ENCODE data around the gene PIK3R4.

Gene PIK3R4

GRCh38 chr3:130746246-130747039, at the start of gene PIK3R4:
Gene PIK3R4 (minus strand): TSS chr3:130746829. CDS start chr3:130745218, 1,611 bp downstream.
- peak; percentile 99 for DNase-seq (ENCODE audit: low spot score)

- DNase-seq (ENCODE audit: low spot score) = no peak
Measured at GRCh38 chr3:130795396-130795795, 48.8 kb upstream of the PIK3R4 start.

DNA sequence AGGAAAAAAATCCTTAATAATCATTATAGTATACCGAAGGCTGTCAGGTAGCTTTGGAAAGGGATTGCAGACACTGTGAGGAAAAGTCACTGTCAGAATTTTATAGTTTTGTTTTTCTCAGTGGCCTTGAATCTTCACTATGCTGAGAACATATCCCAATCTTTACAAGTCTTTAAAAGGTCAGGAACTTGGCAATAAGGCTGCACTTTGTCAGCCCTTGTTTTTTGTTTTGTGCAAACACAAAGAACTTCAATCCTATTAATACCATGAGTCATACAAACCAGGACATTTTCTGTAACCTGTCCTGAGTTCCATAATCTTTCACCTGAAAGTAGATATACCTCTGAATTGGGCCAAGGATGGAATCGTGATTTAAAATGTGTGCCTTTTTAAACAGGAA, 45.6 kb upstream of the PIK3R4 start:
- no peak for DNase-seq (ENCODE audit: low spot score)

DNA sequence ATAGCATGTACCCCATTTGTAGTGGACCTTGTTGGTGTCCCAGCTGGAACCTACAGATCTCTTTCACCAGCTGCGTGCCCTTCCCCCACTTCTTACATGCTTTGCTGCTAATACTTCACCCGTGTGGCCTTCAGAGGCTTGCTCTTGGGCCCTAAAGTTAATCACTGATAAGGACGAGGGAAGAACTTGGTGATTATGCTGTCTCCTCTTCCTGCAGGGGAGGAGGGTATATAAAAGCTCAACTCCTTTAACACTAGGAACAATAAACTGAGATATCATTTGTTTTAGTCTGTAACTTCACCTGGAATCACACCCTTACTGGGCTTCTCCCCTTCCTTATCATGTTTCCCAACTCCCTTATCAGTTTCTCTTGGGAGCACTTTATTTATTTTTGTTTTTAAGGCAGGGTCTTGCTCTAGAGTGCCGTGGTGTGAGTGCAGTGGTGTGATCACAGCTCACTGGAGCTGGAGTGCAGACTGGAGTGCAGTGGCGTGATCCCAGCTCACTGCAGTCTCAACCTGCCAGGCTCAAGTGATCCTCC, 43.2 kb upstream of the PIK3R4 start:
- peak; percentile 35 for DNase-seq (ENCODE audit: low spot score)

- no peak for DNase-seq (ENCODE audit: low spot score)
Measured at GRCh38 chr3:130787422-130788068, 40.9 kb upstream of the PIK3R4 start.

GRCh38 chr3:130786306-130786705, 39.7 kb upstream of the PIK3R4 start:
- no peak for DNase-seq (ENCODE audit: low spot score)

GRCh38 chr3:130783629-130784028, 37.0 kb upstream of the PIK3R4 start:
- no peak for DNase-seq (ENCODE audit: low spot score)

- no peak for DNase-seq (ENCODE audit: low spot score)
Measured at GRCh38 chr3:130779486-130779885, 32.9 kb upstream of the PIK3R4 start.

DNA sequence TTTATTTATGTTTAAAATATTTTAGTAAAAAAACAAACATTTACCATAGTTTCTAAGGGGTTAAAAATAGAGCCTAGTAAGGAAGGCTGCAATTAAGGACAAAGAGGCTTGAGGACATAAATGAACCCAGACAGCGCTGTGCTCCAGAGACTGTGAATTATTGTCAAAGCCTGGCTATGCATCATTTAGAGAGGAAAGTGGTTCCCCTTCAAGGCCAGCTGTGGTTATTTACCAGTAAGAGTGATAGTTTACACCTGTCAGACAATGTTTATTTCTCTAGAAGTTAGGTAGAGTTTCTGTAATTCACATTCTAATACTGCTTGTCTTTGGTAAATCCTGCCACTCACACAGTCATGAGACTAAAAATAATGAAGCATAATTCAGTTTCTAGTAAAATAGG, 32.4 kb upstream of the PIK3R4 start:
- no peak for DNase-seq (ENCODE audit: low spot score)

DNA sequence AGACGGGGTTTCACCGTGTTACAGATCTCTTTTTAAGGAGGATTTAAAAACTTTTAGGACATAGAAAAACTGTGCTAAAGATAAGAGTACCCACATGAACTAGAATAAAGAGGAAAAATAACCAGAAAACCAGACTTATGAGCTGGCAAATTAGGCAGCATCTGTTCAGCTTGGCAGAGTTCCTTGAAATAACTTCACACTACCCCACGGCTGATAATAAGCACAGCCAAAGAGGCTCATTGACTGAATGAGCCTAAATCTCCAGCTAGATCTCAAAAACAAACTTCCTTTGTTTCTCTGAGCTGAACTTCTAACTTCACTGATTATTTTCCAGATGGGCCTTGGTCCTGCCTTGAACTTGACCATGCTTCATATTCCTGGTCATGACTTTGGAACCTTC, 26.7 kb upstream of the PIK3R4 start:
- DNase-seq (ENCODE audit: low spot score) = no peak

DNA sequence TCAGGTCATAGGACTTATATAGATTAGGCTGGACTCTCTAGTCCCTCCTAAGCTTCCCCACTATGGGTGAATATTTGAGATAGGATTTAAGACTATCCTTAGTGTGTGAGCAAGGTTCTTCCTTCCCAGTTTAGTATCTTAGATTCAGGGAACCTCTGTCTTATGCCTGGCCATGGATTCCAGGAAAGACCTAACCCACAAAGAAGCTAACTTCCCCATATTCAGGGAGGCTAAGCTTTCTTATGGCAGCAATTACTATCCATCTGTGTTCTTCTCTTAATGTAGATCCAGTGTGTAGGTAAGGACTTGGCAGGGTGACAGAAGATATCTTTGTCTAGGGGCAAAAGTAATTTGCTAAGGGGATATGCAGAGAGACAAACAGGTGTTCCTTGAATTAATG, 25.5 kb upstream of the PIK3R4 start:
- DNase-seq (ENCODE audit: low spot score) = no peak

- no peak for DNase-seq (ENCODE audit: low spot score)
Measured at GRCh38 chr3:130770644-130771043, 24.0 kb upstream of the PIK3R4 start.

DNA sequence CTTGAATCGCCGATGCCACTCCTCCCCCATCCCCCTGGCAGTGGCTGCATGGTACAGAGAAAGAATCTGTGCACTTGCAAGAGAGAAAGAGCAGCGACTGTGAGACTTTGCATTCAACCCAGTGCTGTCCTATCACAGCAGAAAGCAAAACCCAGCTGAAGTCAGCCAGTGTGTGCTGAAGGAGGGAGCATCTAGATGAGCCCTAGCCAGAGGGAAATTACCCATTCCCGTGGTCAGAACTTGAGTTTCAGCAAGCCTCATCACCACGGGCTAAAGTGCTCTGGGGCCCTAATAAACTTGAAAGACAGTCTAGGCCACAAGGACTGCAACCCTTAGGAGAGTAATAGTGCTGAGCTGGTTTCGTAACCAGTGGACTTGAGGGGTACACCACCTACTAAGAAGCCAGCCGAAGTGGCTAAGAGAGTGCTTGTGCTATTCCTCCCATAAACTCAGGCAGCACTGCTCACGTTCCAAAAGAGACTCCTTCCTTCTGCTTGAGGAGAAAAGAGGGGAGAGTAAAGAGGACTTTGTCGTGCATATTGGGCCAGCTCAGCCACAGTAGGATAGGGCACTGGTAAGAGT, 15.2 kb upstream of the PIK3R4 start:
- DNase-seq (ENCODE audit: low spot score) = no peak

- no peak for DNase-seq (ENCODE audit: low spot score)
Measured at GRCh38 chr3:130760922-130761321, 14.3 kb upstream of the PIK3R4 start.

GRCh38 chr3:130759692-130760338, 13.2 kb upstream of the PIK3R4 start:
- peak; percentile 86 for DNase-seq (ENCODE audit: low spot score)

GRCh38 chr3:130758624-130759369, 12.2 kb upstream of the PIK3R4 start:
- no peak for DNase-seq (ENCODE audit: low spot score)

- peak; percentile 60 for DNase-seq (ENCODE audit: low spot score)
Measured at GRCh38 chr3:130757611-130758150, 11.1 kb upstream of the PIK3R4 start.

GRCh38 chr3:130755666-130756065, 9.0 kb upstream of the PIK3R4 start:
- DNase-seq (ENCODE audit: low spot score) = no peak

DNA sequence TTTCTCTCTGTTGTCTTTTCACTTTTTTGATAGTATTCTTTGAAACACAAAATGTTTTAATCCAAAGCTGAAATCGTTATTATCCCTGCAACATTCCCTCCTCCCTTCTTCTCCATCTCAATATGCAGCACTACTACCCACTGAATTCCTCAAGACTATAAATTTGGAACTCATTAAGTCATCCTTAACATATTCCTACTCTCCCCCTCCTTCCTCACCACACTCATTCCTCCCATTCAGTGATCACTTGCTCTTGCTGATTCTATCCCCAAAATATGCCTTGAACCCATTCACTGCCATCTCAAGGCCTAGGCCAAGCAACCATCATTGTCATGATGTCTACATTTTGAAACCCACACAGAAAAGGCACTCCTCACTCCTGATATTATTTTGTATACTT, 2.4 kb upstream of the PIK3R4 start:
- no peak for DNase-seq (ENCODE audit: low spot score)

DNA sequence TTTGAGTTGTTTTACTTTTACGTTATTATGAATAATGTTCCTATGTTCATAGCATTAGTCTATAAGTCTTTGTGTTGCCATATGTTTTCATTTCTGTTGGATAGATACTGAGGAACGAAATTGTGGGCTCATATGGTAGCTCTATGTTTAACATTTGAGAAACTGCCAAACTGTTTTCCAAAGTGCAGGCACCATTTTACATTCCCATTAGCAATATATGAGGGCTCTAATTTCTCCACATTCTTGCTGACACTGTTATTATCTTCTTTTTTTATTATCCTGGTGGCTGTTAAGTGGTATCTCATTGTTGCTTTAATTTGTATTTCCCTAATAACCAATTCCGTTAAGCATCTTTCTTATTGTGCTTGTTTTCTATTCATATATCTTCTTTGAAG, 1.8 kb upstream of the PIK3R4 start:
- DNase-seq (ENCODE audit: low spot score) = peak; percentile 28

DNA sequence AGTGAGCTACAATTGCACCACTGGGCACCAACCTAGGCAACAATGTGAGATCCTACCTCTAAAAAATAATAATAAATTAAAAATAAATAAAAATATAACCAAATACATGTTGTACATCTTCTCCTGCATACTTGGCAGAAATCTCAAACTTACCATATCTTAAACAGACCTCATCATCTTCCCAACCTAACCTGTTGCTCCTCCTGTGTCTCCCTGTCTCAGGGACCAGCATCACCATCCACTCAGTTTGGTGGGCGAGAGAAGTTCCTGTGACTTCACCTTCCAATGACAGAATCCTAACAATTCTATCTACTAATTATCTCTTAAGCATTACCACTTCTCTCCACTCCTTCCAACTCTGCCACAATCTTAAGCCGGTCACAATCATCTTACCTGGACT, 3.3 kb downstream of the PIK3R4 start:
- DNase-seq (ENCODE audit: low spot score) = no peak
